Activated naive CD8-positive, alpha-beta T cell treated with anti-CD3 and anti-CD28 coated beads for 36 hours (primary cell): ENCODE measurements around the gene HYDIN. TPM values are rescaled to one million over a fixed set of nuclear protein-coding genes. Genes with fewer than 3 reads are reported as not detected.

Experiments used
- DNase-seq: peaks from one replicate; pipeline ENCODE4 v3.0.0; 2021
- H3K27ac Mint-ChIP-seq: one replicate; pipeline ENCODE4 v1.8.0; 2022; ENCODE audit warnings: mild to moderate bottlenecking, moderate library complexity, mixed read lengths
- H3K27me3 Mint-ChIP-seq: one replicate; pipeline ENCODE4 v1.8.0; 2022; ENCODE audit warnings: mild to moderate bottlenecking, mixed read lengths
- H3K36me3 Mint-ChIP-seq: one replicate; pipeline ENCODE4 v1.8.0; 2021; ENCODE audit warnings: mild to moderate bottlenecking, mixed read lengths
- H3K4me1 Mint-ChIP-seq: one replicate; pipeline ENCODE4 v1.8.0; 2021; ENCODE audit warnings: mixed read lengths
- H3K4me3 Mint-ChIP-seq: one replicate; pipeline ENCODE4 v1.8.0; 2022; ENCODE audit warnings: mild to moderate bottlenecking, moderate library complexity, mixed read lengths
- H3K9me3 Mint-ChIP-seq: one replicate; pipeline ENCODE4 v1.8.0; 2022; ENCODE audit warnings: mixed read lengths
- total RNA-seq, 2 experiments: library from RNA; stranded (reverse); gene quantifications; one replicate each; pipeline ENCODE4 v1.2.3, GENCODE V29; 2021

Gene HYDIN
- total RNA-seq, 2 experiments from 2014 or later = not detected

- no peaks in the 10 kb centered on the region for H3K9me3 Mint-ChIP-seq
- H3K4me1 Mint-ChIP-seq = peaks cover 2% of the 10 kb centered on the region
- H3K27ac Mint-ChIP-seq = no peak overlapping the region
- DNase-seq = no peak
- peaks cover 18% of the 10 kb centered on the region for H3K36me3 Mint-ChIP-seq
- H3K27me3 Mint-ChIP-seq = no peaks in the 10 kb centered on the region
- H3K4me3 Mint-ChIP-seq = no peak overlapping the region
These were observed 460.3 kb downstream of the HYDIN start for GRCh38 chr16:70770291-70770625.

DNA sequence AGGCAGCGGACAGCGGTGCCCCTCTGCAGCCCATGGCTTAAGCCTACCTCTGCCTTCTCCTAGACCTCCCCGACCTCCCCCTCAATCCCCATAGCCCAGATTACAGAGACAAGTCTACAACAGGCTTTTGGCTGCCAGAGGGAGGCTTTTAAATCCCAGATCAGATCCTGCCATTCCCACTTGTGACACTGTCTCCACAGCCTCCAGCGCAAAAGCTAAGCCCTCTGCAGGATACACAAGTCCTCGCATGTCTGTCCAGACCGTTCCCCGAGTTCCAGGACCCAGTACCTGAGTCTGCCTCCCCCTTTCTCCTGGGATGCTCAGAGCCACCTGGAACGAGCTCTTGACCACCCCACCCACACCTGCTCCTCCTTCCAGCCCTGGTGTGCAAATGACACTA is 460.8 kb downstream of the HYDIN start:
- peaks cover 2% of the 10 kb centered on the region for H3K4me1 Mint-ChIP-seq
- H3K36me3 Mint-ChIP-seq = peaks cover 18% of the 10 kb centered on the region
- no peaks in the 10 kb centered on the region for H3K27me3 Mint-ChIP-seq
- no peak overlapping the region for H3K27ac Mint-ChIP-seq
- no peaks in the 10 kb centered on the region for H3K9me3 Mint-ChIP-seq
- DNase-seq = no peak
- H3K4me3 Mint-ChIP-seq = no peak overlapping the region

DNA sequence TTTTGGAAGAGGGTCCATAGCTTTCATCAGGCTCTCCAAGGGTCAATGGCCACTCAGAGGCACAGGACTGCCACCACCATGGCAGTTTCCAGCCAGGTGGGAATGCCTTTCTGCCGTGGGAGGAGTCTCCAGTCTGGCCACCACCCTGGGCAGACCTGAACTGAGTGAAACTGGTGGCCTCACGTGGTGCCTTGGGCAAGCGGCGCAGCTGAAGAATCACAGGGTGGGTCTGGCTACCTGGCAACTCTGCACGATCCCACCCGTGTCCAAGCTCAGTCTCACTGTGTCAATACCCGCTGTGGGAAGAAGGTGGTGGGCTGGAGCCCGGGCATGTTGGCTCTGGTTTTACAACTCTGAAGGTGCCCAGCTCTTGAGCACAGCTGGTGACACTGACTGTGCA is 461.4 kb downstream of the HYDIN start:
- H3K27ac Mint-ChIP-seq = no peak overlapping the region
- H3K36me3 Mint-ChIP-seq = peaks cover 17% of the 10 kb centered on the region
- peaks cover 2% of the 10 kb centered on the region for H3K4me1 Mint-ChIP-seq
- DNase-seq = no peak
- H3K4me3 Mint-ChIP-seq = no peak overlapping the region
- no peaks in the 10 kb centered on the region for H3K27me3 Mint-ChIP-seq
- H3K9me3 Mint-ChIP-seq = no peaks in the 10 kb centered on the region

GRCh38 chr16:70768203-70768580 is 462.3 kb downstream of the HYDIN start:
- no peaks in the 10 kb centered on the region for H3K27me3 Mint-ChIP-seq
- H3K4me1 Mint-ChIP-seq = peaks cover 2% of the 10 kb centered on the region
- H3K36me3 Mint-ChIP-seq = peaks cover 15% of the 10 kb centered on the region
- DNase-seq = no peak
- no peaks in the 10 kb centered on the region for H3K9me3 Mint-ChIP-seq
- no peak overlapping the region for H3K4me3 Mint-ChIP-seq
- H3K27ac Mint-ChIP-seq = no peak overlapping the region

- H3K9me3 Mint-ChIP-seq = no peaks in the 10 kb centered on the region
- H3K36me3 Mint-ChIP-seq = peaks cover 15% of the 10 kb centered on the region
- no peak overlapping the region for H3K4me3 Mint-ChIP-seq
- peaks cover 2% of the 10 kb centered on the region for H3K4me1 Mint-ChIP-seq
- no peaks in the 10 kb centered on the region for H3K27me3 Mint-ChIP-seq
- no peak overlapping the region for H3K27ac Mint-ChIP-seq
- no peak for DNase-seq
These were observed 462.9 kb downstream of the HYDIN start for GRCh38 chr16:70767377-70768202.

DNA sequence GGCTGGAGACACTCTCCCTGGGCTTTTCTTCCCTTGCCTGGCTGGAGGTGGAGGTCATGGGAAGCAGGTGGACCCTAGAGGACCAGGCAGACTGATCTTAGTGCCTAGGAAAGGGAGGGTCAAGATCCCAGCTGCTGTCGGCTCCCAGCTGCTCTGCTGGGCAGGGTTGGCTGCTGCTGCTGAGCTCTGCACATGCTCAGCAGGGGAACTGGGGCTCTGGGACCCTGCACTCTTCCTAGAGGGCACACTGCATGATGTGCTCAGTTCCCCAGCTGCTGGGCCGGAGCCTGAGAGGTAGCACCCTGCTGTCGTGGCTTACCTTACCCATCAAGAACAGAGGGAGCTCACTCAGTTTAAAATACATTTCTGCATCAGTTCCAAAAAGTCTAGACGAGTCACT is 463.9 kb downstream of the HYDIN start:
- Mint-ChIP-seq H3K9me3 (no peaks in the 10 kb centered on the region), H3K4me3 (no peak overlapping the region), H3K4me1 (peaks cover 2% of the 10 kb centered on the region), H3K36me3 (peaks cover 15% of the 10 kb centered on the region), H3K27me3 (no peaks in the 10 kb centered on the region), H3K27ac (no peak overlapping the region)
- DNase-seq = no peak

DNA sequence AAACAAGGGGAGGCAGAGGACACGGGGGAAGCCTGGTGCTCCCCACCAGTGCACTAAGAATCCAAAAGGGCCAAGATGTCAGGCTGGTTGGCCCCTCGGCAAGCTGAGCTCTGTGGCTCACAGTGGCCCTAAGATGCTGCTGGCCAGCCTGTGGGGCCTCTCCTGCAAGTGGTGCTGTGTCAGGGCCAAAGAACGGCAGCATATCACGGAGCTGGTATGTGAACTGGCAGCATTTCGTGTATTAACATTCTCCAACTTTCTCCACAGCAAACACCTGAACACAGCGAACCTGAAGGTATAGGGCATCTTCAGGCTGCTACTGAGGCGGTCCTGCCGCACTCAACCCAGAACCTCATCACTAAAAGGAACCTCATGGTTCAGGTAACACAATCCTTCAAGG is 464.3 kb downstream of the HYDIN start:
- DNase-seq = no peak
- H3K36me3 Mint-ChIP-seq = peaks cover 15% of the 10 kb centered on the region
- H3K9me3 Mint-ChIP-seq = no peaks in the 10 kb centered on the region
- H3K4me3 Mint-ChIP-seq = no peak overlapping the region
- peaks cover 2% of the 10 kb centered on the region for H3K4me1 Mint-ChIP-seq
- no peaks in the 10 kb centered on the region for H3K27me3 Mint-ChIP-seq
- no peak overlapping the region for H3K27ac Mint-ChIP-seq

DNA sequence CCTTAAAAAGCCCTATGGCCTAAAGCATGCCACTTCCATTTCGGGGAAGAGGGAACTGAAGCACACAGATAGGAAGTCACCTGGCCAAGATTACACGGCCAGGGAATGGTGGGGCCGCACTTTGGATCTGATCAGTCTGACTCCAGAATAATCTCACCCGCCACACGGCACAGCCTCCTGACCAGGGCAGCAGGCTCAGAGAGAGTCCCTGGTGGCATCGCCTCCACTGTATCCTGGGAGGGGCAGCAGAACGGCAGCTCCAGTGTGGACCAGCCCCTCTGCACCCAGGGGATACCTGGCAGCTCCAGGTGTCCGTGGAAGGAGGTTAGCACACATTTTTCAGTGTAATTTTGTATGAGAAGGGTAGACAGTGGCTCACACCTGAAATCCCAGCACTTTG is 465.0 kb downstream of the HYDIN start:
- Mint-ChIP-seq H3K4me1 (no peaks in the 10 kb centered on the region), H3K9me3 (no peaks in the 10 kb centered on the region), H3K27me3 (no peaks in the 10 kb centered on the region), H3K27ac (peak overlapping the region; percentile 34), H3K4me3 (no peak overlapping the region), H3K36me3 (peaks cover 16% of the 10 kb centered on the region)
- DNase-seq = no peak

DNA sequence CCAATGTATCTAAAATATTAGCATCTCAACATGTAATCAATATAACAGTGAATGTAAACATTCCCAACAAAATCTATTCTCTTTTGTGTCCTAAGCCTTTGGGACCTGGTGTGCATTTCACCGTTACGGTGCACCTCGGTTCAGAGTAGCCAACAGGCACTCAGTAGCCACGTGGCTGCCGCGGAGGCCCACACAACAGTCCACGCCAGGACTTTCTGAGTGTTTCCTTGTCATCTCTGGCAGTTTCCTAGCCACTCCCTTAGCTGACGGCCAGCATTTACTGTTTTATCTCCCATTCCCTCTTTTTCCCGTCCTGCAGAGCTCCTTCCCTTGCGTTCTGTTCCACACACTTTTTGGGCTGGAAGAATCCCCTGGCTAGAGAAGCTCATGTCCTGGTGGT is 465.9 kb downstream of the HYDIN start:
- DNase-seq = no peak
- Mint-ChIP-seq H3K27me3 (no peaks in the 10 kb centered on the region), H3K9me3 (no peaks in the 10 kb centered on the region), H3K27ac (no peak overlapping the region), H3K4me3 (no peak overlapping the region), H3K4me1 (no peaks in the 10 kb centered on the region), H3K36me3 (peaks cover 10% of the 10 kb centered on the region)

DNA sequence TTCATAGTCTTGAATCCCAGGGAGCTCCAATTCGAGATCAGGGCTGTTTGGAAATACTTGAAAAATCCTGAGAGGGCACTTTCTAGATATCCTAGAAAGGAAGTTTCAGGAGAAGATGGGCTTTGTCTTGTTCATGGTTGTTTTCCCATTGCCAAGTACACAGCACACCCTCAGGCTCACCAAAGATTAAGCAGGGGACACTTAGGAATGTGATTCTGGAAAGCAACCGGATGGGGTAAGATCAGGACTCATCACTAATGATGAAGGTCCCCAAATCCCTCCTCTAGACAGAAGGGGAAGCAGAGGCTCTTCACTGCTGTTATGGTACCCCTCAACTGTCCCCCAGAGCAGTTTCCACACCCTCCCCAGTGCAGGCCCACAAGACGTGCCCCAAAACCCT is 470.3 kb downstream of the HYDIN start:
- Mint-ChIP-seq H3K27me3 (no peaks in the 10 kb centered on the region), H3K27ac (no peak overlapping the region), H3K36me3 (peaks cover 11% of the 10 kb centered on the region), H3K4me3 (no peak overlapping the region), H3K4me1 (no peaks in the 10 kb centered on the region), H3K9me3 (no peaks in the 10 kb centered on the region)
- DNase-seq = no peak

- Mint-ChIP-seq H3K36me3 (peaks cover 11% of the 10 kb centered on the region), H3K4me1 (no peaks in the 10 kb centered on the region), H3K9me3 (no peaks in the 10 kb centered on the region), H3K27ac (no peak overlapping the region), H3K4me3 (no peak overlapping the region), H3K27me3 (no peaks in the 10 kb centered on the region)
- no peak for DNase-seq
These were observed 470.9 kb downstream of the HYDIN start for GRCh38 chr16:70759666-70760065.

GRCh38 chr16:70758786-70759185 is 471.7 kb downstream of the HYDIN start:
- H3K4me3 Mint-ChIP-seq = no peak overlapping the region
- DNase-seq = no peak
- peaks cover 11% of the 10 kb centered on the region for H3K36me3 Mint-ChIP-seq
- H3K9me3 Mint-ChIP-seq = no peaks in the 10 kb centered on the region
- no peak overlapping the region for H3K27ac Mint-ChIP-seq
- no peaks in the 10 kb centered on the region for H3K27me3 Mint-ChIP-seq
- H3K4me1 Mint-ChIP-seq = no peaks in the 10 kb centered on the region

Other genes with a start within 250 kb of the HYDIN start
- 10 to 100 TPM; 18.5 to 20.8 TPM for gene CMTR2, start 58.7 kb upstream of the HYDIN start, total RNA-seq
- gene CALB2, start 128.0 kb upstream of the HYDIN start, total RNA-seq = not detected
- not detected for gene TLE7, start 211.3 kb upstream of the HYDIN start, total RNA-seq
- gene ZNF23, start 231.5 kb upstream of the HYDIN start, total RNA-seq = 10 to 100 TPM; 11.1 to 11.5 TPM